PC-9 (cell line): ENCODE results near the gene FAM241A. TPM values are rescaled to one million over a fixed set of nuclear protein-coding genes. Genes with fewer than 3 reads are reported as not detected.
"Not testable (repeated sequence)": the region's sequence is repeated elsewhere in the genome, so short reads cannot be mapped to it uniquely, and the experiment has no call there.

Experiments used
- BruUV-seq: library from RNA; stranded (reverse); fragments of 400-500 nt; replicated peaks from 2 replicates; lab custom pipeline; 2021; lab: Mats Ljungman, UMichigan
- CTCF ChIA-PET: fragments of 300-600 bp; sonication (Branson Sonifier 250); formaldehyde crosslinking; loops from one replicate; lab custom pipeline; 2022; ENCODE audit warnings: antibody characterized with exemption; lab: Charles Lee
- POLR2A ChIA-PET: fragments of 300-600 bp; sonication (Branson Sonifier 250); formaldehyde crosslinking; loops from one replicate; lab custom pipeline; 2022; ENCODE audit warnings: antibody characterized with exemption; ENCODE audit not compliant: unreplicated experiment; lab: Charles Lee
- DNase-seq, 2 experiments: peaks; one replicate each; pipeline versions ENCODE4 v3.0.0 to v3.0.0-alpha.2; 2015 to 2022; ENCODE audit warnings: mixed read lengths in 1 of 2
- H2AFZ ChIP-seq: fragments of 200-600 bp; sonication (generic); 2 replicates; pipeline ENCODE4 v1.8.1; 2017; ENCODE audit warnings: antibody characterized with exemption
- H3F3A ChIP-seq: fragments of 200-600 bp; sonication (generic); 2 replicates; pipeline ENCODE4 v1.8.1; 2017; ENCODE audit warnings: antibody characterized with exemption, mild to moderate bottlenecking, low read depth; ENCODE audit not compliant: insufficient read depth
- H3K27ac ChIP-seq: fragments of 200-600 bp; sonication (generic); 2 replicates; pipeline ENCODE4 v1.6.1; 2016; ENCODE audit warnings: mixed run types
- H3K27me3 ChIP-seq: fragments of 200-600 bp; sonication (generic); 2 replicates; pipeline ENCODE4 v1.6.1; 2016; ENCODE audit warnings: low read depth, mixed run types; ENCODE audit not compliant: insufficient read depth
- H3K36me3 ChIP-seq: fragments of 200-600 bp; sonication (generic); 2 replicates; pipeline ENCODE4 v1.6.1; 2016; ENCODE audit warnings: low read depth, mixed run types
- H3K4me1 ChIP-seq: fragments of 200-600 bp; sonication (generic); replicated peaks from 2 replicates; pipeline ENCODE4 v1.6.1; 2016; ENCODE audit warnings: mixed run types; ENCODE audit not compliant: insufficient read depth
- H3K4me2 ChIP-seq: fragments of 200-600 bp; sonication (generic); 2 replicates; pipeline ENCODE4 v1.6.1; 2017; ENCODE audit warnings: mixed run types
- H3K4me3 ChIP-seq: fragments of 200-600 bp; sonication (generic); 2 replicates; pipeline ENCODE4 v1.6.1; 2016; ENCODE audit warnings: mixed run types
- H3K79me2 ChIP-seq: fragments of 200-600 bp; sonication (generic); 2 replicates; pipeline ENCODE4 v1.6.1; 2017; ENCODE audit warnings: low read depth, mixed run types
- H3K9me2 ChIP-seq: fragments of 200-600 bp; sonication (generic); 2 replicates; pipeline ENCODE4 v1.8.1; 2017; ENCODE audit warnings: mild to moderate bottlenecking; ENCODE audit not compliant: insufficient read depth
- H3K9me3 ChIP-seq: fragments of 200-600 bp; sonication (generic); 2 replicates; pipeline ENCODE4 v1.8.1; 2016; ENCODE audit warnings: low read depth; ENCODE audit not compliant: insufficient read depth
- H4K20me1 ChIP-seq: fragments of 200-600 bp; sonication (generic); 2 replicates; pipeline ENCODE4 v1.8.1; 2017; ENCODE audit not compliant: insufficient read depth
- CTCF ChIP-seq: fragments of 200-600 bp; sonication (generic); conservative IDR thresholded peaks from 2 replicates; pipeline ENCODE4 v1.6.1; 2017; ENCODE audit warnings: mixed run types, antibody characterized with exemption, mild to moderate bottlenecking, moderate library complexity
- EZH2 ChIP-seq: fragments of 200-600 bp; sonication (generic); IDR thresholded peaks from 2 replicates; pipeline ENCODE4 v1.8.0; 2017; ENCODE audit warnings: antibody characterized with exemption, low read depth
- intact Hi-C: fragments of 100-400 bp; cut with micrococcal nuclease; formaldehyde crosslinking; loops from one replicate; pipeline ENCODE4 v1.10.0; 2022; ENCODE audit not compliant: unreplicated experiment
- total RNA-seq: library from RNA; stranded (reverse); gene quantifications from 2 replicates; pipeline ENCODE4 v1.2.3, GENCODE V29; 2021

FAM241A gene
- total RNA-seq, 1 experiment from 2014 or later, result 1.4 TPM

GRCh38 chr4:112176596-112176995 is 31.3 kb downstream of the FAM241A start:
- DNase-seq, result no peak
- no peaks in the 10 kb centered on the region; the same call in 1 of the 2 replicates for H3K79me2 ChIP-seq
- peaks cover 15% of the 10 kb centered on the region; the same call in 1 of the 2 replicates for H3F3A ChIP-seq
- no peaks in the 10 kb centered on the region for H3K9me3 ChIP-seq
- H3K4me3 ChIP-seq, result no peak overlapping the region
- no peak for TF ChIP-seq EZH2
- no peak for TF ChIP-seq CTCF
- H3K4me2 ChIP-seq, result no peak overlapping the region
- POLR2A ChIA-PET, result no interaction called here
- peaks cover 17% of the 10 kb centered on the region for H3K4me1 ChIP-seq
- H4K20me1 ChIP-seq, result no peaks in the 10 kb centered on the region
- no peaks in the 10 kb centered on the region for H3K27me3 ChIP-seq
- no peaks in the 10 kb centered on the region for H3K36me3 ChIP-seq
- H3K9me2 ChIP-seq, result no peaks in the 10 kb centered on the region
- no peak overlapping the region for H3K27ac ChIP-seq
- intact Hi-C loops, result no loop called here
- no TSS peak for BruUV-seq
- CTCF ChIA-PET, result interaction anchor here (0.6 to 0.9 kb wide), 2 partner anchors 35 to 76 kb away, joined by 3 read pairs; no protein-coding TSS in a partner anchor
- H2AFZ ChIP-seq, result no peak overlapping the region

DNA sequence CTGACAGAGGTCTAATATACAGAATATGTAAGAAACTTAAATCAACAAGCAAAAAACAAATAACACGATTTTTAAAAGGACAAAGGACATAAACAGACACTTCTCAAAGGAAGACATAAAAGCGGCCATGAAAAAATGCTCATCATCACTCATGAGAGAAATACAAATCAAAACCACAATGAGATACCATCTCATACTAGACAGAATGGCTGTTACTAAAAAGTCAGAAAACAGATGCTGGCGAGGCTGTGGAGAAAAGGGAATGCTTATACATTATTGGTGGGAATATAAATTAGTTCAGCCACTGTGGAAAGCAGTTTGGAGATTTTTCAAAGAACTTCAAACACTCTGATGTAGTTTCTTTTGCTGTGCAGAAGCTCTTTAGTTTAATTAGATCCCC is 33.5 kb downstream of the FAM241A start:
- H3K27ac ChIP-seq, CTCF ChIA-PET, H3K4me2 ChIP-seq, POLR2A ChIA-PET, intact Hi-C loops, H3K9me3 ChIP-seq, H3K9me2 ChIP-seq, DNase-seq, H3K27me3 ChIP-seq, H4K20me1 ChIP-seq, H3K36me3 ChIP-seq, H3K4me3 ChIP-seq, H2AFZ ChIP-seq, BruUV-seq, H3K79me2 ChIP-seq: not testable (repeated sequence)
- H3F3A ChIP-seq, result peaks cover 12% of the 10 kb centered on the region; the same call in 1 of the 2 replicates
- H3K4me1 ChIP-seq, result peaks cover 10% of the 10 kb centered on the region

GRCh38 chr4:112181358-112182000 is 36.2 kb downstream of the FAM241A start:
- Histone ChIP-seq H3K27me3 (no peaks in the 10 kb centered on the region), H3K4me1 (no peaks in the 10 kb centered on the region), H3K9me3 (no peaks in the 10 kb centered on the region), H2AFZ (no peak overlapping the region), H3F3A (peaks cover 9% of the 10 kb centered on the region; the same call in 1 of the 2 replicates), H3K4me2 (no peak overlapping the region), H3K36me3 (no peaks in the 10 kb centered on the region), H3K9me2 (no peaks in the 10 kb centered on the region), H3K79me2 (no peaks in the 10 kb centered on the region; the same call in 1 of the 2 replicates), H3K27ac (no peak overlapping the region), H3K4me3 (no peak overlapping the region), H4K20me1 (no peaks in the 10 kb centered on the region)
- DNase-seq, result no peak
- CTCF ChIA-PET, result interaction anchor here (0.5 to 0.6 kb wide), 2 partner anchors 16 to 68 kb away, joined by 4 to 5 read pairs; no protein-coding TSS in a partner anchor
- no peak for TF ChIP-seq CTCF
- no peak for TF ChIP-seq EZH2
- intact Hi-C loops, result no loop called here
- BruUV-seq, result no TSS peak
- POLR2A ChIA-PET, result no interaction called here
